IMR-90 (cell line): ENCODE results near the gene AMPD3. TPM values are rescaled to one million over a fixed set of nuclear protein-coding genes. Genes with fewer than 3 reads are reported as not detected.
A peak's percentile ranks its signal among the peaks of the same experiment; 100 is the strongest.

Experiments
- ATAC-seq: fragments of 200-7000 bp; cut with Tn5 transposase; 2 replicates; pipeline ENCODE4 v1.9.1; 2020; ENCODE audit warnings: low read depth, mild to moderate bottlenecking, moderate library complexity
- BruUV-seq: library from RNA; stranded (reverse); fragments of 400-500 nt; replicated peaks from 2 replicates; lab custom pipeline; 2021; lab: Mats Ljungman, UMichigan
- CTCF ChIA-PET: fragments of 300-600 bp; formaldehyde crosslinking; extraction: SDS; loops from one replicate; lab custom pipeline; 2021; ENCODE audit warnings: antibody characterized with exemption; lab: Yijun Ruan, JAX
- POLR2A ChIA-PET: fragments of 300-600 bp; sonication (Branson Sonifier 250); formaldehyde crosslinking; loops from one replicate; lab custom pipeline; 2022; ENCODE audit warnings: antibody characterized with exemption; ENCODE audit not compliant: unreplicated experiment; lab: Charles Lee
- DNase-seq: peaks from one replicate; pipeline ENCODE4 v3.0.0; 2013
- H2AFZ ChIP-seq: replicated peaks from 2 replicates; pipeline ENCODE3; 2013; ENCODE audit warnings: low read length, mild to moderate bottlenecking; ENCODE audit not compliant: poor library complexity
- H2AK5ac ChIP-seq: 2 replicates; pipeline ENCODE4 v1.6.1; 2013; ENCODE audit warnings: low read depth, low read length, inconsistent platforms
- H2AK9ac ChIP-seq: replicated peaks from 2 replicates; pipeline ENCODE3; 2013; ENCODE audit warnings: mild to moderate bottlenecking, low read depth, low read length, moderate library complexity; ENCODE audit not compliant: poor library complexity
- H2BK120ac ChIP-seq: 2 replicates; pipeline ENCODE4 v1.6.1; 2013; ENCODE audit warnings: low read depth, low read length, inconsistent platforms
- H2BK15ac ChIP-seq: 3 replicates; pipeline ENCODE4 v1.6.1; 2013; ENCODE audit warnings: low read depth, low read length, inconsistent platforms
- H2BK20ac ChIP-seq: 2 replicates; pipeline ENCODE4 v1.6.1; 2013; ENCODE audit warnings: low read depth, mild to moderate bottlenecking, inconsistent platforms, low read length, moderate library complexity
- H2BK5ac ChIP-seq: 2 replicates; pipeline ENCODE4 v1.6.1; 2013; ENCODE audit warnings: mild to moderate bottlenecking, low read depth, low read length, inconsistent platforms; ENCODE audit not compliant: poor library complexity, severe bottlenecking
- H3K14ac ChIP-seq: replicated peaks from 2 replicates; pipeline ENCODE4 v1.6.1; 2013; ENCODE audit warnings: low read depth, low read length, inconsistent platforms
- H3K18ac ChIP-seq: 2 replicates; pipeline ENCODE4 v1.6.1; 2013; ENCODE audit warnings: low read depth, low read length, control low read depth
- H3K23ac ChIP-seq: 2 replicates; pipeline ENCODE4 v1.6.1; 2013; ENCODE audit warnings: low read depth, low read length, inconsistent platforms
- H3K27ac ChIP-seq: 2 replicates; pipeline ENCODE4 v1.5.1; 2013; ENCODE audit warnings: mild to moderate bottlenecking, control low read depth, low read length; ENCODE audit not compliant: insufficient read depth
- H3K27me3 ChIP-seq: 2 replicates; pipeline ENCODE4 v1.6.1; 2013; ENCODE audit warnings: low read length; ENCODE audit not compliant: control insufficient read depth, insufficient read depth
- H3K36me3 ChIP-seq: 2 replicates; pipeline ENCODE4 v1.6.1; 2013; ENCODE audit warnings: low read length, mixed read lengths; ENCODE audit not compliant: control insufficient read depth, insufficient read depth
- H3K4ac ChIP-seq: 2 replicates; pipeline ENCODE4 v1.6.1; 2013; ENCODE audit warnings: low read depth, low read length, inconsistent platforms
- H3K4me1 ChIP-seq: 2 replicates; pipeline ENCODE4 v1.6.1; 2013; ENCODE audit warnings: low read length, mixed read lengths; ENCODE audit not compliant: control insufficient read depth, insufficient read depth
- H3K4me2 ChIP-seq: 2 replicates; pipeline ENCODE4 v1.6.1; 2013; ENCODE audit warnings: low read depth, mild to moderate bottlenecking, control low read depth, low read length, moderate library complexity
- H3K4me3 ChIP-seq: 2 replicates; pipeline ENCODE4 v1.5.1; 2013; ENCODE audit warnings: low read depth, mild to moderate bottlenecking, control low read depth, low read length, moderate library complexity; ENCODE audit not compliant: insufficient read depth
- H3K56ac ChIP-seq: 2 replicates; pipeline ENCODE4 v1.6.1; 2013; ENCODE audit warnings: low read length, inconsistent platforms; ENCODE audit not compliant: insufficient read depth; ENCODE audit errors: extremely low read depth
- H3K79me1 ChIP-seq, 2 experiments: 2 replicates each; pipeline ENCODE4 v1.6.1; 2013; ENCODE audit warnings: low read length in 2 of 2, inconsistent platforms in 1 of 2, low read depth in 1 of 2
- H3K9ac ChIP-seq: 2 replicates; pipeline ENCODE4 v1.6.1; 2013; ENCODE audit warnings: low read depth, low read length, control low read depth
- H3K9me1 ChIP-seq: 2 replicates; pipeline ENCODE4 v1.6.1; 2013; ENCODE audit warnings: low read length, inconsistent platforms; ENCODE audit not compliant: insufficient read depth
- H3K9me3 ChIP-seq: 2 replicates; pipeline ENCODE4 v1.6.1; 2013; ENCODE audit warnings: low read length; ENCODE audit not compliant: control insufficient read depth, insufficient read depth
- H4K20me1 ChIP-seq: 2 replicates; pipeline ENCODE4 v1.6.1; 2013; ENCODE audit warnings: low read length, inconsistent platforms; ENCODE audit not compliant: insufficient read depth
- H4K5ac ChIP-seq: 2 replicates; pipeline ENCODE4 v1.6.1; 2013; ENCODE audit warnings: mild to moderate bottlenecking, low read depth, low read length, control low read depth
- H4K8ac ChIP-seq, 2 experiments: 2 replicates each; pipeline ENCODE4 v1.6.1; 2013; ENCODE audit warnings: low read depth in 2 of 2, low read length in 2 of 2, control low read depth in 1 of 2, inconsistent platforms in 1 of 2
- H4K91ac ChIP-seq: 2 replicates; pipeline ENCODE4 v1.6.1; 2013; ENCODE audit warnings: low read depth, low read length, inconsistent platforms; ENCODE audit not compliant: insufficient read depth
- BHLHE40 ChIP-seq: fragments of 150-350 bp; IDR thresholded peaks from 2 replicates; pipeline ENCODE4 v1.6.1; 2016; ENCODE audit warnings: mild to moderate bottlenecking, low read depth, low read length
- CEBPB ChIP-seq: IDR thresholded peaks from 2 replicates; pipeline ENCODE4 v1.6.1; 2012; ENCODE audit warnings: low read depth, low read length, improper control_type of control experiment
- CHD1 ChIP-seq: IDR thresholded peaks from 2 replicates; pipeline ENCODE4 v1.6.1; 2012; ENCODE audit warnings: low read depth, low read length, improper control_type of control experiment
- MXI1 ChIP-seq: IDR thresholded peaks from 2 replicates; pipeline ENCODE4 v1.6.1; 2012; ENCODE audit warnings: low read depth, mild to moderate bottlenecking, low read length, moderate library complexity, borderline replicate concordance
- POLR2A ChIP-seq: IDR thresholded peaks from 2 replicates; pipeline ENCODE4 v1.6.1; 2012; ENCODE audit warnings: mild to moderate bottlenecking, low read depth, low read length
- SMC3 ChIP-seq: fragments of 150-350 bp; IDR thresholded peaks from 2 replicates; pipeline ENCODE4 v1.6.1; 2016; ENCODE audit warnings: low read depth, mild to moderate bottlenecking, antibody characterized with exemption, low read length, moderate library complexity
- WGBS, 2 experiments: methylation state at CpG; one replicate each; pipeline versions ENCODE4 v1.1.5 to v1.1.7; 2013; ENCODE audit warnings: missing lambda C conversion rate in 2 of 2; ENCODE audit not compliant: insufficient read length in 1 of 2; ENCODE audit errors: extremely low coverage in 2 of 2; 5-methylcytosine and 5-hydroxymethylcytosine counted together
- dilution Hi-C: fragments of 300-500 bp; cut with HindIII; formaldehyde crosslinking; loops from one replicate; pipeline ENCODE4 v1.14.3; 2018; ENCODE audit warnings: low sequenced_read_pairs; ENCODE audit not compliant: unreplicated experiment
- in situ Hi-C: fragments of 300-500 bp; cut with MboI; formaldehyde crosslinking; loops from 3 replicates; pipeline ENCODE4 v1.14.3; 2019; ENCODE audit warnings: low sequenced_read_pairs, inconsistent platforms, mixed read lengths
- intact Hi-C: fragments of 100-400 bp; cut with micrococcal nuclease; formaldehyde crosslinking; loops from 2 replicates; pipeline ENCODE4 v1.10.0; 2022
- polyA plus RNA-seq, 3 experiments: library from polyadenylated mRNA; depleted of rRNA; stranded (reverse); fragments of >200 nt; gene quantifications; 2 replicates each; pipeline ENCODE4 v1.2.3, GENCODE V29; 2012; ENCODE audit warnings: low replicate concordance in 1 of 3
- total RNA-seq: library from RNA; depleted of rRNA; stranded (reverse); fragments of >200 nt; gene quantifications from 2 replicates; pipeline ENCODE4 v1.2.3, GENCODE V29; 2012
- TF ChIP-seq, protein P1 (sequence below): fragments of 150-350 bp; IDR thresholded peaks from 2 replicates; pipeline ENCODE4 v1.6.1; 2017; ENCODE audit warnings: mild to moderate bottlenecking, antibody characterized with exemption, low read length, low read depth

AMPD3 gene
- total and polyA plus RNA-seq, 2 of the 4 experiments (the other 2 are of a cell fraction): 8.6 to 12.1 TPM

GRCh38 chr11:10426475-10426874 lies 28.6 kb upstream of the AMPD3 start:
- H3K27me3 ChIP-seq: no peaks in the 10 kb centered on the region
- intact Hi-C loops: no loop called here
- H2BK15ac ChIP-seq: no peak overlapping the region
- H4K91ac ChIP-seq: no peak overlapping the region
- H3K4ac ChIP-seq: no peak overlapping the region
- no peak overlapping the region for H2BK20ac ChIP-seq
- no peak overlapping the region for H2BK120ac ChIP-seq
- in situ Hi-C loops: no loop called here
- ATAC-seq (peak; percentile 49), DNase-seq (peak; percentile 48)
- H3K9me3 ChIP-seq: no peaks in the 10 kb centered on the region
- no peaks in the 10 kb centered on the region for H3K36me3 ChIP-seq
- H3K79me1 ChIP-seq: no peaks in the 10 kb centered on the region
- dilution Hi-C loops: no loop called here
- no peaks in the 10 kb centered on the region for H3K9me1 ChIP-seq
- no peak overlapping the region for H3K56ac ChIP-seq
- no peak overlapping the region for H3K4me3 ChIP-seq
- peaks cover 4% of the 10 kb centered on the region; the same call in 1 of the 2 replicates for H3K4me1 ChIP-seq
- H2AFZ ChIP-seq: no peak overlapping the region
- no peak overlapping the region for H3K23ac ChIP-seq
- no peak overlapping the region for H4K5ac ChIP-seq
- H3K14ac ChIP-seq: no peak overlapping the region
- no peak overlapping the region; the same call in 1 of the 2 replicates for H3K18ac ChIP-seq
- H2AK9ac ChIP-seq: no peak overlapping the region
- no peak overlapping the region; the same call in 1 of the 2 replicates for H3K27ac ChIP-seq
- no TSS peak for BruUV-seq
- 80% methylated on average over 1 of the region's 3 CpGs; no CpG with 5 or more reads in 1 of the 2 experiments for WGBS, 2 experiments
- TF ChIP-seq CEBPB (peak; percentile 53; the same call in 1 of the 2 replicates), SMC3 (no peak), MXI1 (no peak), CHD1 (no peak), BHLHE40 (no peak), POLR2A (no peak)
- TF ChIP-seq, protein P1, sequence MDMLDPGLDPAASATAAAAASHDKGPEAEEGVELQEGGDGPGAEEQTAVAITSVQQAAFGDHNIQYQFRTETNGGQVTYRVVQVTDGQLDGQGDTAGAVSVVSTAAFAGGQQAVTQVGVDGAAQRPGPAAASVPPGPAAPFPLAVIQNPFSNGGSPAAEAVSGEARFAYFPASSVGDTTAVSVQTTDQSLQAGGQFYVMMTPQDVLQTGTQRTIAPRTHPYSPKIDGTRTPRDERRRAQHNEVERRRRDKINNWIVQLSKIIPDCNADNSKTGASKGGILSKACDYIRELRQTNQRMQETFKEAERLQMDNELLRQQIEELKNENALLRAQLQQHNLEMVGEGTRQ: no peak
- POLR2A ChIA-PET: no interaction called here
- H3K9ac ChIP-seq: no peak overlapping the region
- no peak overlapping the region for H4K8ac ChIP-seq
- no peak overlapping the region for H2AK5ac ChIP-seq
- CTCF ChIA-PET: no interaction called here
- no peak overlapping the region for H2BK5ac ChIP-seq
- no peak overlapping the region for H3K4me2 ChIP-seq
- no peaks in the 10 kb centered on the region for H4K20me1 ChIP-seq
